GM18498 (cell line): ENCODE data around the gene SLC1A2.

Experiments used
- ATAC-seq: cut with Tn5 transposase; IDR thresholded peaks from one replicate; pipeline ENCODE4 v1.9.1; 2021; ENCODE audit warnings: mild to moderate bottlenecking, moderate library complexity; ENCODE audit not compliant: unreplicated experiment

Gene SLC1A2

DNA sequence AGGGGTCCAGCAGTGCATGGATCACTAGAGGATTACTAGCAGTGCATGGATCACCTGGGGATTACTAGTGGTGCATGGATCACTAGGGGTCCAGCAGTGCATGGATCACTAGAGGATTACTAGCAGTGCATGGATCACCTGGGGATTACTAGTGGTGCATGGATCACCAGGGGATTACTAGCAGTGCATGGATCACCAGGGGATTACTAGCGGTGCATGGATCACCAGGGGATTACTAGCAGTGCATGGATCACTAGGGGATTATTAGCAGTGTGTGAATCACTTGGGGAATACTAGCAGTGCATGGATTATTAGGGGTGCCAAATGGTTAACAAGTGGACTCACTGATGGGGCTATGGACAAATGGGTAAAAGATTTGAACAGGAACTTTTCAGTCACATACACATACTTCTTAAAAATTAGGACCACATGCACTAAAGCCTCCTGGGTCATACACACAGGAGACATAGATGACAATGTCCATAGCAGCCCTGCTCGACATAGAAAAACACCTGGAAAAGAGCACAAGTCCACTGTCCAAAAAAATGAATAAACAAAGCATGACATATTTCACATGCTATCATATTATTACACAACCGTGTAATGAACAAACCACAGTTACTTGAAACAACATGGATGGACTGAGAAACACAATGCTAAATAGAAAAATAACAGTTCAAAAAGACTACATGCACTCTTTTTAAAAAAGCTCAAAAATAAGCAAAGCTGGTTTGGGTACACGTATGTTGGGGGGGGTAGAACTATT is 170.6 kb downstream of the SLC1A2 start:
- ATAC-seq: no peak

- ATAC-seq: no peak
Measured at GRCh38 chr11:35247863-35248262, 171.5 kb downstream of the SLC1A2 start.

GRCh38 chr11:35247428-35247827 is 171.9 kb downstream of the SLC1A2 start:
- ATAC-seq: no peak

- ATAC-seq: no peak
Measured at GRCh38 chr11:35246745-35247144, 172.6 kb downstream of the SLC1A2 start.

GRCh38 chr11:35245786-35246185 is 173.6 kb downstream of the SLC1A2 start:
- ATAC-seq: no peak

DNA sequence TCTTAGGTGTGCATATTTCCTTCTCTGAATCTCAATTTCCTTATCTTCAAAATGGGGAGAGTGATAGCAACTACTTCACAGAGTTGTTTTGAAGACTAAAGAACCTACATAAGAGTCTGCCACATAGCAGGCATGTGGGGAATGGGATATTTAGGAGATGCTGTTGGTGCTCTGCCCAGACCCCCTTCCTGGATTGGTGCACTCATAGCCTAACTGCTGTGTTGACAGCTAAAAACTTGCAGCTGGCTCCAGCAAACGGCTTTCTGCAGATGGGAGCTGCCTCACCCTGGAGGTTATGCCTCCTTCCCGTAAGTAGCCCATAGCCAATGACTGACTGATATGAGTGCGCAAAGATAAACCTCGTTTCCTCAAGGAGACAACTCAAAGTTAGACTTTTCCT is 174.3 kb downstream of the SLC1A2 start:
- no peak for ATAC-seq

DNA sequence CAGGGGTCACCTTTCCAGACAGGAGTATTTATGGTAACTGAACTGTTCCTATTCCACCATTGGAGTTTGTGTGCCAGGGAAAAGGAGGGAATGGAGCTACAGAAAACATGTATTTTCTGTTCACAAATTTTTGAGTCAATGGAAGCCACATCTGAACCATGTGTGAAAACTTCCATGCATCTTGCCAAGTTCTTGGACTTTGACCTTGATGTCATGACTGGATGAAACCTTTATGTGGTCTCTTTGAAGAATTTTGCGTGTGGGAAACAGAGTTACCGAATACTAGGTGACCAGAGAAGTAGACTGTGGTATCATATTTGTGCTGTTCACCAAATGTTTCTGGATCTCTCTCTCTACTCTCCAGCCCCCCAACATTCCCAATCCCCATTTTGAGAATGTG is 175.6 kb downstream of the SLC1A2 start:
- ATAC-seq: no peak

DNA sequence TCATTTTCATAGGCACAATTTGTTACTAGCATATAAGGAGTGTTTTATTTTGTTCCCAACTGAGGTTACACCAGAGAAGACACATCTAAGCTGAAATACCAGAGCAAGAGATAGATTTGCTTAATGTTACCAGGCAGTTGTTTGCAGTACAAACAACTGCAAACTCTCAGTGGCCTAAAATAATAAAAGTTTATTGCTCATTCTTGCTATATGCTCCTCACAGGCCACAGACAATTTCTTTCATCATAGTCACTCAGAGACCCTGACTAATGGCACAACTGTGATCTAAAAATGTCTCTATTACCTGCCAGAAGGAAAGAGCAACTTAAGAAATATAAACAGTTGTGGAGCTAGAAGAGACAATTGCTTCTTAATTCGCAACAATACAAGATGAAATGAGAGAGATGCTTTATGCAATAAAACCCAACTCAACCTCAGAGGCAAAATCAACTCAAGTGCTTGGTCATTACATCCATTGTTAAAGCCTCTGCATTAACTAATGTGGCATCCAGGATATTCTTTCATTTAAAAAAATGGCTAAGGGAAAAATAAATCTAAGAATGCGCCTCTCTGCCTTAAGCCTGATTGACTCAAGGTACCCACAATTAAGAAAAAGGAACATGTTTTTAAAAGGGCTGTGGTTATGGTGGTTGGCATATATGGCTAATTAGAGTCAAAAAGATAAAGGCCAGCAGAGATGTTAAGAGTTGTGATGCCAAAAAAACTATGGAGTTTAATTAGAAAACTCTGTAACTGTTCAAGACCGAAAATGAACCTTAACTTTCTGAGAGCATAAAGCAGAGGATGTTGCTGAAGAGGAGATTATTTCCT is 176.7 kb downstream of the SLC1A2 start:
- ATAC-seq: no peak

GRCh38 chr11:35241531-35241930 is 177.8 kb downstream of the SLC1A2 start:
- no peak for ATAC-seq

DNA sequence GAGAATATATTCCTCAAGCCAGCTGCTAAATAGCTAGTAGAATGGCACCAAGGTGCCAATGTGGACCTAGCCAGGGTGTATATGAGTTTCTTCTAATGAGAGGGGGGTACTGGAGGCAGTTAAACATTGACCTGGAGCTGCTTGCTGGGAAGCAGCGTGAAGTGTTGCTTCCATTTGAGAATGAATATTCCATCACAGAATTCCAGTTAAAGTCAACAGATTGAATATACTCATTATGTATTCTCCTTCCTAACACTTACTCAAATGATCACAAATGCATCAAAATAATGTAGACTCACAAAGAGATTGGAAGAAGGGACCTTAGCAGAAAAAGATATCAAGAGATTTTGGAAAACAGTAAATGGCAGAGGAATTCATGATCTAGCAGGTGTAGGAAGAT is 178.3 kb downstream of the SLC1A2 start:
- no peak for ATAC-seq

GRCh38 chr11:35239471-35240075 is 179.8 kb downstream of the SLC1A2 start:
- ATAC-seq: no peak

- ATAC-seq: no peak
Measured at GRCh38 chr11:35238882-35239281, 180.5 kb downstream of the SLC1A2 start.

GRCh38 chr11:35237860-35238715 is 181.3 kb downstream of the SLC1A2 start:
- no peak for ATAC-seq

DNA sequence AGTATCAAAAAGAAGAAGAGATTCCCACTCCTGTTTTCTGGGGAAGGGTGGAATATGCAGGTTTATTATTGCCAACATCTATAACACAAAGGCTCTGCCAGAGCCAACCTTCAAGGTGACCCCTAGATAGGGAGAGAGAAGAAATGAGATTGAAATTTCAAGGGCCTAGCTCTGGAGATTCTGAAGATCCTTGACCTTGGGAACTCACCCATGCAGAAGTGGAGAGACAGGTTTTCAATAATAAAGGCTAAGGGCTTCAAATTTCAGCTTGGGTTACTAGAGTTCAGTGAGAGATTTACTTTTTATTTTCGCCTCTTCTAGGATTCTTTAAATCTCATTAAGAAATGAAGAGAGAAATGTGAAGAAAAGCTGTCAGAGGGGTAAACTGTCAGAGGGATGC is 182.0 kb downstream of the SLC1A2 start:
- no peak for ATAC-seq

- no peak for ATAC-seq
Measured at GRCh38 chr11:35236667-35237003, 182.7 kb downstream of the SLC1A2 start.

- no peak for ATAC-seq
Measured at GRCh38 chr11:35235936-35236666, 183.3 kb downstream of the SLC1A2 start.

- no peak for ATAC-seq
Measured at GRCh38 chr11:35235498-35235897, 183.9 kb downstream of the SLC1A2 start.

DNA sequence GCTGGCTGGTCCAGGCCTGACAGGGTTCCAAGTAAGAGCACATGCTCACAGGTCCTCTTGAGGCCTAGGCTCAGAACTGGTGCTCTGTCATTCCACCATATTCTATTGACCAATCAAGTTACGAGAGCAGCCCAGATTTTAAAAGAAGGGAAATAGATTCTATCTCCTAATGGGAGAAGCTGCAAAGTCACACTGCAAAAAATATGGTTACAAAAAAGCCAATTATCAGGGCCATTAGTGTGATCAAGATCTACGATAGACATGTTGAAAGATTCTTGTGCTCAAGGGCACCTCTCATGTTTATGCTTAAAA is 184.2 kb downstream of the SLC1A2 start:
- no peak for ATAC-seq

GRCh38 chr11:35234460-35235156 is 184.8 kb downstream of the SLC1A2 start:
- ATAC-seq: no peak

DNA sequence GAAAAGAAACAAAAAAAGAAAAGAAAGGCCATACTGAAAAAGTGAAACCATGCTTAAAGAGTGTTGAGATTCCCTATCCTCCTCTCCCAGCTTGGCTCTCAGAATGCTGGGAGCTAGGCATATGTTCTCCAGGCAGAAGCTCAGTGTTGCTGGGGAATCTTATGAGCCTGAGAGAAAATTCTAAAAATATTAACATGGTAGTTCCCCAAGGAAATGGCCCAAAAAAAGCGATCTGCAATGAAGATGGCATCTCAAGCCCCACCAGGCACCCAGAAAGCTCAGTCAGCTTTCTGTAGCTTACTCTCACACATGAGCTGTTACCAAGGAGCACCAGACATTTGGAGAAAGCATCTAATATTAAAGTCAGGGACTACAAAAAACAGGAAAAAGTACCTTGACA is 185.8 kb downstream of the SLC1A2 start:
- no peak for ATAC-seq
